ENCODE data around the gene NR1D2. TPM values are rescaled to one million over a fixed set of nuclear protein-coding genes. Genes with fewer than 3 reads are reported as not detected.

The NR1D2 gene
- total and polyA plus RNA-seq, 8 donors: 4.9 to 26.2 (median 13.5) TPM

DNA sequence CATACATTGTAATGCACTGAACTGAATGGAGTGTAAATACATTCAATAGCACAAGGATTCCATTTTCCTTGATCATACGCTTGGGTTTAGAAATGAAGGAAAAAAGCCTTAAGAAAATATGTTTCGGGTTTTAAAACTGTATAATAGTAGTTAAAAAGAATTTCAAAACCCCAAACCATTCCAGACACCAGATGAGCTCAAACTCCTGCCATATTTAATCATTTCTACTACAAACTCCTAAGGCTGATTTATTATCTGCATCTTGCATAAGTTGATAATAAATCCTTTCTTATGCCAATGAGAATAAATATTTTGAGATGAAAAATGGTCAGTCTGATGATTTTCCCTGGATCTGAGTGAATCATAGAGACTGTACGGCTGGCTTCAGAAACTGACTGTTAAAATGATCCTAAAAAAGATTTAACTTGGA is 51.0 kb downstream of the NR1D2 start:
- intact Hi-C loops (cut with DNase I): loop anchor here in 1 of 3 donors (10.0 kb wide), 2 partner anchors 239 to 689 kb away; no protein-coding TSS in a partner anchor
- DNase-seq (no peak), ATAC-seq (no peak), FAIRE-seq (no peak)
- H3K9me3 ChIP-seq: no peaks in the 10 kb centered on the region
- no peaks in the 10 kb centered on the region for H3K27me3 ChIP-seq
- H3K4me1 ChIP-seq: no peaks in the 10 kb centered on the region
- no peaks in the 10 kb centered on the region for H3K36me3 ChIP-seq
- no peak overlapping the region for H3K27ac ChIP-seq
- H3K4me3 ChIP-seq: no peak overlapping the region
- no peak for TF ChIP-seq CTCF (IDR thresholded peaks at IDR 0.05)
- WGBS, 2 donors: 85 to 86% methylated on average over 3 of the region's 3 CpGs

GRCh38 chr3:23999012-23999641 is 54.0 kb downstream of the NR1D2 start:
- DNase-seq: peak in 5 of 6 donors; percentile 20 to 84 (median 66)
- H3K4me3 ChIP-seq: no peak overlapping the region
- no peaks in the 10 kb centered on the region for H3K9me3 ChIP-seq
- ATAC-seq: peak in 3 of 4 donors; percentile 68 to 74 (median 71)
- no peaks in the 10 kb centered on the region for H3K4me1 ChIP-seq
- no peak for FAIRE-seq
- intact Hi-C loops (cut with DNase I): loop anchor here in 1 of 3 donors (10.0 kb wide), 2 partner anchors 236 to 686 kb away; no protein-coding TSS in a partner anchor
- 8 to 11% methylated on average over 5 of the region's 5 CpGs for WGBS, 2 donors
- H3K27ac ChIP-seq: no peak overlapping the region
- peak; percentile 52 to 84 (median 64) for TF ChIP-seq CTCF (IDR thresholded peaks at IDR 0.05)
- no peaks in the 10 kb centered on the region for H3K27me3 ChIP-seq
- no peaks in the 10 kb centered on the region for H3K36me3 ChIP-seq

DNA sequence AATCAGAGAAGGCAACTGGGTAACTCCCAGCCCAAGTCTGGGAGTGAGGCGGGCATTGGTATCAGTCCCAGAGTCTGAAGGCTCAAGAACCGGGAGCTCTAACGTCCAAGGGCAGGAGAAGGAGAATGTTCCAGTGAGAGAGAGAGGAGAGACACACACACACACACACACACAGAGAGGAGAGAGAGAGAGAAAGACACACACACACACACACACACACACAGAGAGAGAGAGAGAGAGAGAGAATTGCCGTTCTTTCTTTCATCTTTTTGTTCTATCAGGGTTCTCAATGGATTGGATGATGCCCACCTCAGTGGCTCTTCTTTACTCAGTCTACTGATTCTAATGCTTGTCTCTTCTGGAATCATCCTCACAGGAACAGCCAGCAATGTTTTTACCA is 57.0 kb downstream of the NR1D2 start:
- DNase-seq: no peak
- no peaks in the 10 kb centered on the region for H3K36me3 ChIP-seq
- intact Hi-C loops (cut with DNase I): loop anchor here in 1 of 3 donors (5.0 kb wide), 1 partner anchor 680 kb away; no protein-coding TSS in a partner anchor
- no peak overlapping the region for H3K27ac ChIP-seq
- TF ChIP-seq CTCF (IDR thresholded peaks at IDR 0.05): no peak
- no peaks in the 10 kb centered on the region for H3K27me3 ChIP-seq
- ATAC-seq: no peak
- H3K4me3 ChIP-seq: no peak overlapping the region
- H3K9me3 ChIP-seq: no peaks in the 10 kb centered on the region
- no peaks in the 10 kb centered on the region for H3K4me1 ChIP-seq
- FAIRE-seq: no peak
- 66 to 71% methylated on average over 4 of the region's 4 CpGs for WGBS, 2 donors

DNA sequence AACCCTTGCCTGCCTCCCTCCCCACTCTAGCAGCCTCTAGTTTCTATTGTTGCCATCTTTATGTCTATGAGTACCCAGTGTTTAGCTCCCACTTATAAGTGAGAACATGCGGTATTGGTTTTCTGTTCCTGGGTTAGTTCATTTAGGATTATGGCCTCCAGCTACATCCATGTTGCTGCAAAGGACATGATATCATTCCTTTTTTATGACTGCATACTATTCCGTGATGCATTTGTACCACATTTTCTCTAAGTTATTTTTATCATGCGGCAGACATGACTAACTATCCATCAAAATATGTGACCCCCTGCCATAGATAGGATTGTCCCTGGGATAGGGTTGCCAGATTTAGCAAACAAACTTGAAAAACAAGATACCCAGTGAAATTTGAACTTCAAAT is 58.4 kb downstream of the NR1D2 start:
- H3K36me3 ChIP-seq: no peaks in the 10 kb centered on the region
- ATAC-seq (no peak), DNase-seq (no peak), FAIRE-seq (no peak)
- H3K27ac ChIP-seq: no peak overlapping the region
- no peaks in the 10 kb centered on the region for H3K27me3 ChIP-seq
- intact Hi-C loops (cut with DNase I): loop anchor here in 1 of 3 donors (5.0 kb wide), 1 partner anchor 679 kb away; no protein-coding TSS in a partner anchor
- H3K4me3 ChIP-seq: no peak overlapping the region
- WGBS, 2 donors: 94 to 95% methylated on average over 3 of the region's 3 CpGs
- no peak for TF ChIP-seq CTCF (IDR thresholded peaks at IDR 0.05)
- H3K9me3 ChIP-seq: no peaks in the 10 kb centered on the region
- no peaks in the 10 kb centered on the region for H3K4me1 ChIP-seq
